Measurements from ENCODE around the gene RASA4B. TPM values are rescaled to one million over a fixed set of nuclear protein-coding genes. Genes with fewer than 3 reads are reported as not detected.

RASA4B gene
- total RNA-seq, 1 donor from 2014 or later, result 19.6 TPM

DNA sequence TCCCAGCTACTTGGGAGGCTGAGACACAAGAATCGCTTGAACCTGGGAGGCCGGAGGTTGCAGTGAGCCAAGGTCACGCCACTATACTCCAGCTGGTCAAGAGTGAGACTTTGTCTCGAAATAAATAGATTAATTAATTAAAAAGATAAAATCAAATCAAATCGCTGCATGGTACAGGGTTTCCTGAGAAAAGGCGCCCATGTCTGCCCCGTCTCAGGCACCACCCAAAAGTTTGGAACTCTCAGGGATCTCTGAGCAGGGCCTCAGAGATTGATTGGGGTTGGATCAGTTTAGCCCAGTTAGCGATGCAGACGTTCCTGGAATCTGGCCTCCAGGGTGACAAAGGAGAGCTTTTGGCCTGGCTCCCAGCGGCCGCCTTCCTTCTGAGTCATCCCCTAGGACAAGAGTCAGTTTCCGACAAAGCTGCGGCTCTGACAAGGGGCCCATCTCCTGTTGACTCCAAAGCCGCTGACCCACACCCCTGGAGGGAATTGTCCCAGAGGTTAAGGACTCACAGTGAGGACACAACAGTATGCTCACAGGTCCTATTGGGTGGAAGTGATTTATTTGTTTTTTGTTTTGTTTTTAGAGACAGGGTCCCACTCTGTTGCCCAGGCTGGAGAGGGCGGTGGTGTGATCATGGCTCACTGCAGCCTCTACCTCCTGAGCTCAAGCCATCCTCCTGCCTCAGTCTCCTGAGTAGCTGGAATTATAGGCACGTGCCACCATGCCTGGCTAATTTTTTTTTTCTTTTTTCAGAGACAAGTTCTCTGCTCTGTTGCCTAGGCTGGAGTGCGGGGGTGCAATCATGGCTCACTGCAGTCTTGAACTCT is 77.4 kb downstream of the RASA4B start:
- Histone ChIP-seq H3K27me3 (no peaks in the 10 kb centered on the region), H3K36me3 (peaks cover 0 to 4% of the 10 kb centered on the region in 2 donors), H3K27ac (no peak overlapping the region), H3K4me1 (peaks cover 8% of the 10 kb centered on the region), H3K4me3 (no peak overlapping the region), H3K9me3 (no peaks in the 10 kb centered on the region)
- TF ChIP-seq, protein P1, sequence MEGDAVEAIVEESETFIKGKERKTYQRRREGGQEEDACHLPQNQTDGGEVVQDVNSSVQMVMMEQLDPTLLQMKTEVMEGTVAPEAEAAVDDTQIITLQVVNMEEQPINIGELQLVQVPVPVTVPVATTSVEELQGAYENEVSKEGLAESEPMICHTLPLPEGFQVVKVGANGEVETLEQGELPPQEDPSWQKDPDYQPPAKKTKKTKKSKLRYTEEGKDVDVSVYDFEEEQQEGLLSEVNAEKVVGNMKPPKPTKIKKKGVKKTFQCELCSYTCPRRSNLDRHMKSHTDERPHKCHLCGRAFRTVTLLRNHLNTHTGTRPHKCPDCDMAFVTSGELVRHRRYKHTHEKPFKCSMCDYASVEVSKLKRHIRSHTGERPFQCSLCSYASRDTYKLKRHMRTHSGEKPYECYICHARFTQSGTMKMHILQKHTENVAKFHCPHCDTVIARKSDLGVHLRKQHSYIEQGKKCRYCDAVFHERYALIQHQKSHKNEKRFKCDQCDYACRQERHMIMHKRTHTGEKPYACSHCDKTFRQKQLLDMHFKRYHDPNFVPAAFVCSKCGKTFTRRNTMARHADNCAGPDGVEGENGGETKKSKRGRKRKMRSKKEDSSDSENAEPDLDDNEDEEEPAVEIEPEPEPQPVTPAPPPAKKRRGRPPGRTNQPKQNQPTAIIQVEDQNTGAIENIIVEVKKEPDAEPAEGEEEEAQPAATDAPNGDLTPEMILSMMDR (IDR thresholded peaks at IDR 0.05), result no peak
- no peak for TF ChIP-seq POLR2A (IDR thresholded peaks at IDR 0.05)
- no peak for TF ChIP-seq POLR2AphosphoS5 (IDR thresholded peaks at IDR 0.05; ENCODE audit: insufficient read depth in 1 of 2, low read depth in 1 of 2)
- no peak for DNase-seq (ENCODE audit: extremely low spot score in 2 of 2)
- intact Hi-C loops (cut with DNase I), result no loop called here

DNA sequence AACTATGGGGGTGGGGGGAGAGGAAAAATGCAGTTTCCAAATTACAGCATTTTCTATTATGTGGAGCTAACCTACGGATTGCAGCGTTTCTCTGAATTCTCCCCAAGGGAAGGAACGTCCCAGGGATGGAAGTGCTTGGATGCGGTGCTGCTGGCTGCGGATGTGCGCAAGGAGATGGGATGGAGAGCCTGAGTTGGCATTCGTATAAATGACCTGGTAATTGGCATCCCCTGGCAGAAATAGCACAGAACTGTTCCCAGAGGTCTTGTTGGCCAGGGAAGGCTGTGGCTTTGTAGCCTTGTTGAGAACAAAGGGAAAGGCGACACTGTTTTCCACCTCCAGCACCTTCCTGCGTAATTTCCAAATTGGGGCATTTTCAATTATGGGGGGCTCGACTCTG is 81.5 kb downstream of the RASA4B start:
- H3K27ac ChIP-seq, result no peak overlapping the region
- intact Hi-C loops (cut with DNase I), result no loop called here
- no peaks in the 10 kb centered on the region for H3K27me3 ChIP-seq
- no peaks in the 10 kb centered on the region for H3K36me3 ChIP-seq
- H3K4me3 ChIP-seq, result no peak overlapping the region
- no peak for TF ChIP-seq POLR2AphosphoS5 (IDR thresholded peaks at IDR 0.05; ENCODE audit: insufficient read depth in 1 of 2, low read depth in 1 of 2)
- TF ChIP-seq, protein P1 (IDR thresholded peaks at IDR 0.05), result no peak
- DNase-seq (ENCODE audit: extremely low spot score in 2 of 2), result no peak
- H3K9me3 ChIP-seq, result no peaks in the 10 kb centered on the region
- H3K4me1 ChIP-seq, result peaks cover 42% of the 10 kb centered on the region

- Histone ChIP-seq H3K4me3 (peak overlapping the region; percentile 86 to 88), H3K27me3 (no peaks in the 10 kb centered on the region), H3K9me3 (no peaks in the 10 kb centered on the region), H3K4me1 (peaks cover 47% of the 10 kb centered on the region), H3K36me3 (no peaks in the 10 kb centered on the region), H3K27ac (peak overlapping the region; percentile 57)
- intact Hi-C loops (cut with DNase I), result no loop called here
- no peak for TF ChIP-seq POLR2AphosphoS5 (IDR thresholded peaks at IDR 0.05; ENCODE audit: insufficient read depth in 1 of 2, low read depth in 1 of 2)
- TF ChIP-seq POLR2A (IDR thresholded peaks at IDR 0.05), result no peak
- TF ChIP-seq, protein P1 (IDR thresholded peaks at IDR 0.05), result no peak
- no peak for DNase-seq (ENCODE audit: extremely low spot score in 2 of 2)
These were observed 83.5 kb downstream of the RASA4B start for GRCh38 chr7:102434039-102434486.

- Histone ChIP-seq H3K36me3 (no peaks in the 10 kb centered on the region), H3K4me1 (peaks cover 47% of the 10 kb centered on the region), H3K9me3 (no peaks in the 10 kb centered on the region), H3K27me3 (no peaks in the 10 kb centered on the region), H3K4me3 (peak within 1 kb of the TSS; percentile 86 to 88), H3K27ac (peak within 1 kb of the TSS; percentile 84)
- no peak for DNase-seq (ENCODE audit: extremely low spot score in 2 of 2)
- intact Hi-C loops (cut with DNase I), result no loop called here
- no peak for TF ChIP-seq POLR2AphosphoS5 (IDR thresholded peaks at IDR 0.05; ENCODE audit: insufficient read depth in 1 of 2, low read depth in 1 of 2)
- TF ChIP-seq, protein P1 (IDR thresholded peaks at IDR 0.05), result no peak
These were observed 84.1 kb downstream of the RASA4B start, which contains the start of gene ORAI2 for GRCh38 chr7:102433219-102434038. Gene ORAI2 (plus strand): TSS chr7:102433575. CDS start chr7:102438957, 5,382 bp downstream.

Small RNA genes within 50 kb of the gene (microRNA-seq; reads per million reads assigned to microRNA genes)
- gene MIR4467 (ENCODE audit: borderline number of aligned reads, borderline replicate concordance) (not detected), gene MIR5090 (ENCODE audit: borderline number of aligned reads, borderline replicate concordance) (not detected)

Other genes starting within 250 kb of the RASA4B start
- 8.8 TPM for gene SH2B2, start 230.9 kb downstream of the RASA4B start, total RNA-seq
- gene SPDYE6, start 161.3 kb downstream of the RASA4B start, total RNA-seq, result not detected
- 17.4 TPM for gene PRKRIP1, start 121.4 kb downstream of the RASA4B start, total RNA-seq
- 15.5 TPM for gene ORAI2, start 84.2 kb downstream of the RASA4B start, total RNA-seq
- gene ALKBH4, start 52.9 kb downstream of the RASA4B start, total RNA-seq, result 8.3 TPM
- 11.0 TPM for gene LRWD1, start 52.8 kb downstream of the RASA4B start, total RNA-seq
- 20.1 TPM for gene POLR2J, start 38.9 kb downstream of the RASA4B start, total RNA-seq
- gene UPK3BL2, start 25.9 kb upstream of the RASA4B start, total RNA-seq, result 9.8 TPM
- gene SPDYE2, start 33.4 kb upstream of the RASA4B start, total RNA-seq, result not detected
- gene POLR2J3, start 54.8 kb upstream of the RASA4B start, total RNA-seq, result 28.7 TPM
- 85.7 TPM for gene RASA4, start 99.0 kb upstream of the RASA4B start, total RNA-seq
- gene UPK3BL1, start 125.0 kb upstream of the RASA4B start, total RNA-seq, result 83.7 TPM
- not detected for gene SPDYE2B, start 132.5 kb upstream of the RASA4B start, total RNA-seq
- 2.2 TPM for gene POLR2J2, start 153.9 kb upstream of the RASA4B start, total RNA-seq
- gene FAM185A, start 231.2 kb upstream of the RASA4B start, total RNA-seq, result 15.5 TPM